ACHN (cell line): ENCODE measurements around the gene ELL.
"Not testable (repeated sequence)": the region's sequence is repeated elsewhere in the genome, so short reads cannot be mapped to it uniquely, and the experiment has no call there.

ENCODE experiments used
- DNase-seq: peaks from one replicate; pipeline ENCODE4 v3.0.0-alpha.2; 2015
- in situ Hi-C: cut with HindIII; loops from 2 replicates; pipeline ENCODE4 v1.10.0; 2017; ENCODE audit warnings: low sequenced_read_pairs, low pct_ligation_motif_present, low pct_unique_long_range_greater_than_20kb

ELL gene

DNA sequence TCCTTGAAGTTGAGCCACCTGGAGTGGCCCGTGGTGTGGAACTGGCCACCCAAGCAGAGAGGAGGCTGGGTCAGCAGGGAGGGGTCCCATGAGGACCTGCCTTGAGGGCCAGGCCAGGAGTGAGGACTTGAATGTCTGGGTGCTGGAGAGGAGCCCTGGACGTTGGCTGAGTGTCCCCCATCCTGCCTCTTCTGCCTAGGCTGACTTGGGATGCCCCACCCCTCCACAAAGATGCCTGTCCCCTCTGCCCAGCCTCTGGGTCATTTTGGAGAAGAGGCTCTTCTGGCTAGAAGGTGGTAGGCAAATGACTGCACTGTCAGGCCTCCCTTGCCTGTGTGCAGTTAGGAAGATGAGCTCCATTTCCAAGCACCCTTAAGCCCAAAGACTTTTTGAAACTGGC, 100.9 kb downstream of the ELL start:
- DNase-seq: no peak
- in situ Hi-C loops: no loop called here

DNA sequence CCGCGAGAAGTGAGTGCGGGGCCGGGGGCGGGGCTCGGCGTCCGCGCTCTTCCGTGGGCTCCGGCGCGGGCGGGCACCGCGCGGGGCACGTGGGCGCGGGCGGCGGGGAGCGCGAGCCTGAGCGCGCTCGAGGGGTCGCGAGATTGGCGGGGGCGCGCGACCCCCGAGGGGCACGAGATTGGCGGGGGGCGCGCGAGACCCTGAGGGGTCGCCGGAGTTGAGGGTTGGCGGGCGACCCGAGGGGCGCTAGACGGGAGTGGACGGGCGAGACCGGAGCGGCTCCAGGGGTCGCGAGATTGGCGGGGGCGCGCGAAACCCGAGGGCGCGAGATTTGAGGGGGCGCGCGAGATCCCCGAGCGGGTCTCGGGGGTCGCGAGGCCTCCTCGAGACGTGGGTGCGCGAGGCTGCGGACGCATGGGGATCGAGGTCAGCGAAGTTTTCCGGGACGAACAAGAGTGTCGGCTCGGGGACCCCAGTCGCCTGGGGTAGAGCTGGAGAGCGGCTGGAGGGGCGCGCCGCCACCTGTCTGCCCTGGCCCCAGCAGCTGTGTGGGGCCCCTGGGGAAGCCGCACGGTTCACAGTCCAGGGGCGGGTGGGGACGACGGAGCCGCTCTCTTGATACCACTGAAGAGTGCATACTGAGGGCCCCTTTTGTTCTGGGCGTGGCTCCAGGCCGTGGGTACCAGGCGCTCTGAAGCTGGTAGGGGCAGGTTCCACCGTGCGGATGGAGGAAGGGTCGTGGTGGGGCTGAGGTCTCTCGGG, 102.0 kb downstream of the ELL start:
- in situ Hi-C loops: no loop called here
- peak; percentile 30 for DNase-seq

DNA sequence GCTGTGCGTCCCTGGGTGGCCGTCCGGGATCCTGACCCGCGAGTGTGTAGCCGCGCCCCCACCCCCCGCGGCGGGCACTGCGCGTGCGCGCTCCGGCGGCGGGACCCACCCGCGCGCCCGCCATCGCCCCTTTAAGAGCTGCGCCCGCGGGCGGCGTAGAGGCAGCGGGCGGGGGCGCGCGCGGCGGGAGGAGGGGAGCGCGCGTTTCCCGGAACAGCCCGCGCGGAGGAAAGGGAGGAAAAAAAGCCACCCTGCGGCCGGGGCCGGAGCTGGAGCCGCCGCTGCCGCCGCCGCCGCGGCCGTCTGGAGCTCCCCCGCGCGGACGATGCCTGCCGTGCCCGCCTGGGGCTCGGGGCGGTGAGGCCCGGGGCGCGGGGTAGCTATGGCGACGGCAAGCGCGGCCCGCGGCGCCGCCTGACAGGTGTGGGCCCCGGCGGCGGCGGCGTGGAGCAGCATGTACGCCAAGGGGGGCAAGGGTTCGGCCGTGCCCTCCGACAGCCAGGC, 102.6 kb downstream of the ELL start, which contains the start of gene SSBP4:
SSBP4 (plus strand) TSS at position 204 of the 504 bp plus-strand sequence; CDS start at position 455, 251 bp downstream.
- in situ Hi-C loops: no loop called here
- peak; percentile 76 for DNase-seq

DNA sequence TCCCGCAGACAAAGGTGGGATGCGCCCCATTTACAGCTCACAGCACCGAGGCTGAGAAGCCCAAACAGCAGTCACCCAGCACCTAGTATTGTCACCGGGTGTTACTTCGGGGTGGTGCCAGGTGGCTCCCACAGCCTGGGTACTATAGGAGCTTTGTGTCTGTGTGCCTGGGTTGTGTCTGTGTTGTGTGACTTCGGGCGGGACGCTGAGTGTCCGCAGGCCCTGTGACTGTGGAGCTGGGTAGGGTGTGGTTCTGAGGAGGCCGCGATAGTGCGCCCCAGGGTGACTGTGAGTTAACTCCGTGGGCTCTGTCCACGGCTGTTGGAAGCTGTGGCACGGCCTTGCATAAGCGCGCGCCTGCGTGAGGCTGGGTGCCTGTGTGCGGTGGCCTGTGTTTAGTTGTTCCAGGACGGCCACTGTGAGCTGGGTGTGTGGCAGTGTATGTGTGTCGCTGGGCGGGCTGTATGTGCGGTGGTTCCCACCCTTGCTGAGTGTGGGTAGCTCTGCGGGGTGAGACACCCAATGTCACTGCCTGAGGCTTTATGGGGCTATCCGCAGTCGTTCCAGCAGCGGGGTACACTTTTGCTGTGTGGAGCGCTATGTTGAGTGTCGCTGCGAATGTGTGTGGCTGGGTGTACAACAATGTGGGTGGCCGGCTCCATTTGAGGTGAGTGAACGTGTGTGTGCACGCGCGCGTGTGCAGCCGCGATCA, 103.2 kb downstream of the ELL start:
- in situ Hi-C loops: no loop called here
- no peak for DNase-seq

DNA sequence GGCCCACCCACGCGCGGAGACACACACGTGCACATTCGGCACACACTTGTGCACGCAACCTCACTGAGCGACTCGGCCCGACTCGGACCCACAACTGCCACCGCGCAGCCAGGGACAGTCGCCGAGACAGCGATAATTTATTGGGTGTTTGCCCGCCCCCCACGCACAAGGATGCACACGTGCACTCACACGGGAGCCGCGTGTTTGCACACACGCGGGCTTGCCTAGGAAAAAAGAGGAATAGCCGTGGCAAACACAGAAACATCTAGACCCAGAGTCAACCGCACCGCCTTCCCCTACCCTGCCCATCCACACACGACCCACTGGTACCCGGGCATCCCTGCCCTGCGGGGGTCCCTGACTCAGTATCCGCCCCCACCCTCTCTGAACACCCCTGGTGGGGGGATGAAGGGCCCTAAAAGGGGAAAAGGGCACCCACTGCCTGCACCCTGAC, 103.8 kb downstream of the ELL start:
- DNase-seq: no peak
- in situ Hi-C loops: no loop called here

DNA sequence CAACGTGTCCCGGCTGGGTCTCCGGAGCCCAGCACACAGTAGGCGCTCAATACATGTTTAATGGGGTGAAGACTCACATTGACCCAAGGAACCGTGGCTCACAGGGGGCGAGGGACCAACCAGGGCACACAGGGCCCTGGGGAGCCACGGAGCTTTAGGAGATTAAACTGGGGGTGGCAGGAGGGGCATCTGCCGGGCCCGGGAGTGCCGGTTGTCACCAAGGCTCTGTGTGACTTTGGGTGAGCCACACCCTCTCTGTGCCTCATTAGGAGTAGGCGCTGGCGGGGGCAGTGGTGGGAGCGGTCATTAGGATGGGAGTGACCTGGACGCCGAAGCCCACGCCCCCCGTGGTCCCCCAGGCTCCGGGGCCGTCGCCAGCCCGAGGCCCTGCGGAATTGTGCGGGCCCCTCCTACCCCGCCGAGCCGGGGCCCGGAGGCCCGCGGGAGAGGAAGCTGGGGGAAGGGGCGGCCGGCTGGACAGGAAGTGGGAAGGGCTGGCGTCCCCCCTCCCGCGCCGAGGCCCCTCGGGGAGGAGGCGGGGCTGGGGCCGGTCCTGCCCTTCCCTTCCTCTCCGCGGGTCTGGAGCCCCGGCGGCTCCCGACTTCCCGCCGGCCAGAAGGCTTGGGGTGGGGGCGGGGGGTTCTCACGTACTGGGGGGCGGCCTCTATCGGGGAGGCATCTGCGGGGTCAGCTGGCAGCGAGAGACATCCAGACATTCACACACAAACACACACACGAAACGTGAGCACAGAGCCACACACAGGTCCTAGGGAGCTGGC, 104.4 kb downstream of the ELL start:
- in situ Hi-C loops: no loop called here
- DNase-seq: peak; percentile 84

DNA sequence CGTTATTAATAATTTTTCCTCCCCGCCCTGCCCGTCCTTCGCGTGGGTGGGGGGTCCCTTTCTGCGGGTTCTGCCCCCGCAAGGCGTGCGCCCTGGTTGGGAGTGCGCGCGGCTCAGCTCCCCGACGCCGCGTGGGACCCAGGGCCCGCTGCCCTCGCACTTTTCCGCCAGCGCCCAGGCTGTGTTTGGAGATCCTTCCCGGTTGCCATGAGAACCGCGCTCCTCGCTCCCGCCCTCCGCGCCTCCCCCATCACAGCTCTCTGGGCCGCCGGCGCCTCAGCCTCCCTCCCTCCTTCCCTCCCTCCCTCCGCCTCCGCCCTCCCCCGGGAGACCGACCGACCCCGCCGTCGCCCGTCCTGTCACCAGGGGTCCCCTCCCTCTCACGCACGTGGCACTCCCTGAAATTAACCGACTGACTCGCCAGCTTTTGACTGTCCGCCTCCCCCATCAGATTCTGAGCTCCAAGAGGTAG, 105.1 kb downstream of the ELL start:
- peak; percentile 83 for DNase-seq
- in situ Hi-C loops: no loop called here

DNA sequence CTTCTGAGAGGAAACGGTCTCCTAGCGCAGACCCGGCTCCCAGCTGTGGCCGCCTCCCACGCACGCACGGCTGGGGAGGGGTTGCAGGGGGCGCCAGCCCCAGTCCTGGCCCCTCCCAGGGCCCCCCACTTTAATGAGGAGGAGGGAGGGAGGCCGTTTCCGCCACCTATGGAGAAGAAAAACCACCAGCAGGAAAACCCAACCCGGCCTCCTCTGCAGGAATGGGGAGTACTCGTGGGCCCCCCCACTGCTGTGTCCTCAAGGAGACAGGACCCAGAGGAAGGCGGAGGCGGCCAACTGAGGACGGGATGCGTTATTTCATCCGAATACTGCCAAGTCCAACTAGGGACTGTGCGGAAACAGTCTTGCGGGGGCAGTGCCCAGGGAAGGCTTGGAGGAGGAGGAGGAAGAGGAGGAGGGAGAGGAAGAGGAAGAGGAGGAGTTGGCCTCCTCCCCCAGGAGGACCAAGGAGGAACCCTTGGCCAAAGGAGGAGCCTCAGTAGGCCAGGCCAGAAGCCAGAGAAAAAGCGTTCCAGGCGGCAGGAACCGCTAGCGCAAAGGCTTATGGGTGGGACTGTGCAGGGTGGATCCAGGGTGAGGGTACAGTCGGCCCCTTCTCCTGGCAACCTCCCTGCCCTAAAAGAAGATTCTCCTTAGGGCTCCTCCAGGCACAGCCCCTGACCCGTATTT, 106.5 kb downstream of the ELL start:
- no peak for DNase-seq
- in situ Hi-C loops: no loop called here

DNA sequence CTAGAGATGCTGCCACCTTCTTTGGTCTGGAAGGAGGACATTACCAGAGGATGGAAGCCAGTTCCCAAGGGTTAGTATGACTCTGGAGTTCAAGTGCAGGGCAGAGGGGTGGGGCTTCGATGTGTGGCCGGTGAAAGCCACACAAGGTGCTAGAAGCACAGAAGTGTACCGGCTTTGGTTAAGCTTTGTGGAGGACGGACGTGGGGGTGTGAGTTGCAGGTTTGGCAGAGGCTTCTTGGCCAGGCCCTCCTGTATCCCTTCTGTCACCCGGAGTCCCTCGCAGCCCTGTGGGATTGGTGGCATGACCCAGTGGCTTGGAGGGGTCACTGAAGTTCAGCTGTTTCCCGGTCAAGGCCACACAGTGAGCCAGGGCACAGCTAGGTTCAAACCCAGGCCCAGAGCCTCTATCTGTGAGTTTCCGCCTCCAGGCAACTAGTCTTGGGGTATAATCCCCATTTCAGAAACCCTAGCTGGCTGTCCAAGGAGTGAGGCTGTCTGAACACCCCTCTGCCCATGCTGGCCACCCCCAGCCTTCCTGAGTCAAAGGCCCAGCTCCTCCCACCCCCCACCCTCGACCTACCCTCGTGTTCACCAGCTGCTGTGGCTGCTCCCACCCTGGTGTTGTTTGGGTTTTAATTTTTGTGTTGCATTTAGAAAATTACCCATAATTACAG, 107.2 kb downstream of the ELL start:
- in situ Hi-C loops: no loop called here
- DNase-seq: no peak

DNA sequence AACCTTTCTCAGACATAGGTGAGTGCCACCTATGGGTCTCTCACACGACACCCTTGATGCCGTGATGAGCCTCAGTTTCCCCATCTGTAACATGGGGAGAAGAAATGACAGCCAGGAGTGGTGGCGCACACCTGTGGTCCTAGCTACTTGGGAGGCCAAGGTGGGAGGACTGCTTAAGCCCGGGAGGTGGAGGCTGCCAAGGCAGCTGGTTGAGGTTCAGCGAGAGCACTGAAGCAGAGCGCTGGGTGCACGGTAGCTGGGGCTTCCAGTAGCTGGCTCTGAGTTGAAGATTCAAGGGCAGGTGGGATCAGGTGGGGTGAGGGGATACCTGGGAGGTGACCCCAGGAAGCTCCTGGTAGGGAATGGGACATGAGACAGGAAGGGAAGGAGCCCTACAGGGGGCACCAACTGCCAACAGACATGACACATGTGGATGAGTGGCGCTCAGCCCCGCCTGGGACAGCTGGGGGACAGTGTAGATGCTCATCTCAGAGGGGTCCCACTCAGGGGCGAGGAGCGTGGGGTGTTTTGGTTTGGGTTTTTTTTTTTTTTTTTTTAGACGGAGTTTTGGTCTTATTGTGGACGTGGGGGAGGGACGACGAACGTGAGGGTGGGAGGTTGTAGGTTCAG, 109.1 kb downstream of the ELL start:
- DNase-seq: no peak
- in situ Hi-C loops: no loop called here

DNA sequence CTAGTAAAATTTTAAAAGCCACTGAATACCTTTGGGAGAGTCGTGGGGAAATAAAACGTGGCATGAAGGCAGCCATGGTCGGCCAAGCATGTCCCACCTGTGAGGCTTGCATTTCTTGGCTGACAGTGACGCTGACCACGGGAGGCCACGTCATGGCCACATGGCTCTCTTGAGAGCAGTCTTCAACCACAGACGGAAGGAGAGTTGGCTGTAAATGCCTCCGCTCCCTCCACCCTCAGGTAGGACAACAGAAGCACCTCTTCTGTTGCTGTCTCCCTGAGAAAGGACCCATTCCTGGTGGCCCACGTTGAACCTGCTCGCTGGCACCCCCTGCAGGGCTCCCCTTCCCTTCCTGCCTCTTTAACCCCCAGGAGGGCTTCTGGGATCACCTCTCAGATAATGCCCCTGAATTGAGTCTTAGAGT, 113.8 kb downstream of the ELL start:
- in situ Hi-C loops: no loop called here
- DNase-seq: peak; percentile 95

DNA sequence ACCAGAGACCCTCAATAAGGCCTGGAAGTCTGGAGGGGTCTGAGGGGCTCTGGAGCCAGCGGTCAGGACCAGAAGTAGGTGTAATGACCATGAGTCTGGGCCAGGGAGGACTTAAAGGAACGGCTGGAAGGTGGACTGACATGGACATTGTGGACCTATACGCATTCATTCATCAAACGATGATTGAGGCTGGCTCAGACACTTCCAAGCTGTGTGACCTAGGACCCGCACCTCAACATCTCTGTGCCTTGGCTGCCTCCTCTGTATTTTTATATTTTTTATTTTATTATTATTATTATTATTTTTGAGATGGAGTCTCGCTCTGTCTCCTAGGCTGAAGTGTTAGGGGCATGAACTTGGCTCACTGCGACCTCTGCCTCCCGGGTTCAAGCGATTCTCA, 115.1 kb downstream of the ELL start:
- in situ Hi-C loops: no loop called here
- DNase-seq: no peak

DNA sequence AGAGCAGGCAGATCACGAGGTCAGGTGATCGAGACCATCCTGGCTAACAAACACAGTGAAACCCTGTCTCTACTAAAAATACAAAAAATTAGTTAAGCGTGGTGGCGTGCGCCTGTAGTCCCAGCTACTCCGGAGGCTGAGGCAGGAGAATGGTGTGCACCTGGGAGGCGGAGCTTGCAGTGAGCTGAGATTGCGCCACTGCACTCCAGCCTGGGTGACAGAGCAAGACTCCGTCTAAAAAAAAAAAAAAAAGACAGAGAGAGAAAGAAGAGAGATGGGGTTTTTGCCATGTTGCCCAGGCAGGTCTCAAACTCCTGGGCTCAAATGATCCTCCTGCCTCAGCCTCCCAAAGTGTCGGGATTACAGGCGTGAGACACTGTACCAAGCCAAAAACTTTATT, 116.1 kb downstream of the ELL start:
- in situ Hi-C loops: not testable (repeated sequence)

DNA sequence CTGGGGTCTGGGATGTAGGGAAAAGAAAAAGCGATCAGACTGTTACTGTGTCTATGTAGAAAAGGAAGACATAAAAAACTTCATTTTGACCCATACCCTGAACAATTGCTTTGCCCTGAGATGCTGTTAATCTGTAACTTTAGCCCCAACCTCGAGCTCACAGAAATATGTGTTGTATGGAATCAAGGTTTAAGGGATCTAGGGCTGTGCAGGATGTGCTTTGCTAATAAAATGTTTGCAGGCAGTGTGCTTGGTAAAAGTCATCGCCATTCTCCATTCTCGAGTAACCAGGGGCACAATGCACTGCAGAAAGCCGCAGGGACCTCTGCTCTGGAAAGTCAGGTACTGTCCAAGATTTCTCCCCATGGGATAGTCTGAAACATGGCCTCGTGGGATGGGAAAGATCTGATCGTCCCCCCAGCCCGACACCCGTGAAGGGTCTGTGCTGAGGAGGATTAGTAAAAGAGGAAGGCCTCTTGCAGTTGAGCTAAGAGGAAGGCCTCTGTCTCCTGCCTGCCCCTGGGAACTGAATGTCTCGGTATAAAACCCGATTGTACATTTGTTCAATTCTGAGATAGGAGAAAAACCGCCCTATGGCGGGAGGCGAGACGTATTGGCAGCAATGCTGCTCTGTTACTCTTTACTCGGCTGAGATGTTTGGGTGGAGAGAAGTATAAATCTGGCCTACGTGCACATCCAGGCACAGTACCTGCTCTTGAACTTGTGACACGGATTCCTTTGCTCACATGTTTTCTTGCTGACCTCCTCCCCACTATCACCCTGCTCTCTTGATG, 119.2 kb downstream of the ELL start:
- in situ Hi-C loops, DNase-seq: not testable (repeated sequence)

More for the DNA sequence above, 116.1 kb downstream of the ELL start:
- DNase-seq: not testable (repeated sequence)

DNA sequence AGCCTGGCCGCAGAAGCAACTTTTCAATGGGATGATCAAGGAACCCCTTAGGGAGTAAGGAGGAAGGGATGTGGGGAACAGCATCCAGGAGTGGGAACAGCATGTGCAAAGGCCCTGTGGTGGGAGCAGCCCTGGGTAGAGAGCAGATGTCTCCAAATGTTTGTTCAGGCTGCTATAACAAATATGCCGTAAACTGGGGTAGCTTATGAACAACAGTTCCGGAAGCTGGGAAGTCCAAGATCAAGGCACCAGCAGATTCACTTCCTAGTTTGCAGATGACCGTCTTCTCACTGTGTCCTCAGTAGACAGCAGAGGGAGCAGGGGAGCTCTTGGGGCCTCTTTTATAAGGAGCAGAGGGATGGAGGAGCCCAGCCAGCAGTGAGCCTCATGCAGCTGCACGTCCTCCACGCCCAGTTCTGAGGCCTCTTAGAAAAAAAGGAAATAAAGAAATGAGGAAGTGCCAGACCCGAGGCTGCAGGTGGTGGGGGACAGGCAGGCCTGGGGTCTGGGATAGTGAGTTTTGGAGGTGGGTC, 120.2 kb downstream of the ELL start:
- in situ Hi-C loops: no loop called here
- DNase-seq: peak; percentile 88

DNA sequence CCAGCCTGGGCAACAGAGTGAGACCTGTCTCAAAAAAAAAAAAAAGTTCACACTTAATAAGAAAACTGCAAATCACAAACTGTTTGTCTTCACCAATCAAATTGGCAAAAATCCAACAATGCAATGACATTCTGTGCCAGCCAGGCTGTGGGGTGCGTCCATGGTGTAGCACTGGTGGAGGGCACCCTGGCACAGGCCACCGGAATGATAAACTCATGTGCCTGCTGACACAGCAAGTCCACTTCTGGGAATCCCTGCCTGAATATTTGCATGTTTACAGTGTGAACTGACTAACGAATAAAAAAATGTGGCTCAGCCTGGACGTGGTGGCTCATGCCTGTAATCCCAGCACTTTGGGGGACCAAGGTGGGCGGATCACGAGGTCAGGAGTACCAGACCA, 122.9 kb downstream of the ELL start:
- in situ Hi-C loops: no loop called here
- DNase-seq: no peak
